H9 (cell line): ENCODE results near the gene ASB12. TPM values are rescaled to one million over a fixed set of nuclear protein-coding genes. Genes with fewer than 3 reads are reported as not detected.

Experiments
- DNase-seq: peaks from one replicate; pipeline ENCODE4 v3.0.0-alpha.2; 2017
- H2AFZ ChIP-seq: one replicate; pipeline ENCODE4 v1.6.1; 2013; ENCODE audit warnings: mild to moderate bottlenecking, low read length, control low read depth, moderate library complexity
- H2AK5ac ChIP-seq: 2 replicates; pipeline ENCODE4 v1.6.1; 2013; ENCODE audit warnings: low read length, control low read depth, mixed read lengths; ENCODE audit not compliant: insufficient read length
- H2BK120ac ChIP-seq: one replicate; pipeline ENCODE4 v1.6.1; 2013; ENCODE audit warnings: low read depth, mild to moderate bottlenecking, low read length, control low read depth, inconsistent platforms; ENCODE audit not compliant: poor library complexity, severe bottlenecking
- H2BK12ac ChIP-seq: 2 replicates; pipeline ENCODE4 v1.6.1; 2013; ENCODE audit warnings: low read length, control low read depth, mixed read lengths, low read depth; ENCODE audit not compliant: insufficient read length
- H2BK15ac ChIP-seq: 2 replicates; pipeline ENCODE4 v1.6.1; 2013; ENCODE audit warnings: low read depth, low read length, control low read depth
- H2BK20ac ChIP-seq: one replicate; pipeline ENCODE4 v1.6.1; 2013; ENCODE audit warnings: low read depth, mild to moderate bottlenecking, low read length, control low read depth, inconsistent platforms; ENCODE audit not compliant: poor library complexity, severe bottlenecking
- H2BK5ac ChIP-seq: 2 replicates; pipeline ENCODE4 v1.6.1; 2013; ENCODE audit warnings: low read length, control low read depth, mixed read lengths; ENCODE audit not compliant: insufficient read length
- H3K14ac ChIP-seq: 2 replicates; pipeline ENCODE4 v1.6.1; 2013; ENCODE audit warnings: low read length, control low read depth; ENCODE audit not compliant: insufficient read depth
- H3K18ac ChIP-seq: 2 replicates; pipeline ENCODE4 v1.6.1; 2013; ENCODE audit warnings: low read depth, mild to moderate bottlenecking, mixed read lengths, low read length, control low read depth; ENCODE audit not compliant: insufficient read length
- H3K23ac ChIP-seq: 2 replicates; pipeline ENCODE4 v1.6.1; 2013; ENCODE audit warnings: low read length, control low read depth, mixed read lengths, low read depth; ENCODE audit not compliant: insufficient read length
- H3K23me2 ChIP-seq: 2 replicates; pipeline ENCODE4 v1.6.1; 2013; ENCODE audit warnings: low read depth, mild to moderate bottlenecking, mixed read lengths, low read length, control low read depth; ENCODE audit not compliant: insufficient read length, poor library complexity, severe bottlenecking
- H3K27ac ChIP-seq: 2 replicates; pipeline ENCODE4 v1.5.1; 2013; ENCODE audit warnings: low read length, control low read depth, mixed read lengths, low read depth; ENCODE audit not compliant: insufficient read length
- H3K27me3 ChIP-seq: 2 replicates; pipeline ENCODE4 v1.6.1; 2013; ENCODE audit warnings: low read length, control low read depth, inconsistent platforms; ENCODE audit not compliant: insufficient read depth
- H3K4ac ChIP-seq: 2 replicates; pipeline ENCODE4 v1.6.1; 2013; ENCODE audit warnings: low read depth, mild to moderate bottlenecking, control low read depth, inconsistent platforms, low read length, moderate library complexity
- H3K4me1 ChIP-seq: 2 replicates; pipeline ENCODE4 v1.6.1; 2013; ENCODE audit warnings: low read length, control low read depth, inconsistent platforms; ENCODE audit not compliant: insufficient read depth
- H3K4me2 ChIP-seq: 2 replicates; pipeline ENCODE4 v1.6.1; 2013; ENCODE audit warnings: low read length, control low read depth, mixed read lengths; ENCODE audit not compliant: insufficient read length, insufficient read depth
- H3K56ac ChIP-seq: 2 replicates; pipeline ENCODE4 v1.6.1; 2013; ENCODE audit warnings: low read depth, mild to moderate bottlenecking, mixed read lengths, low read length, control low read depth; ENCODE audit not compliant: insufficient read length
- H3K79me1 ChIP-seq: 2 replicates; pipeline ENCODE4 v1.6.1; 2013; ENCODE audit warnings: low read depth, mild to moderate bottlenecking, moderate library complexity, low read length, control low read depth, inconsistent platforms; ENCODE audit not compliant: insufficient read depth, poor library complexity, severe bottlenecking
- H3K79me2 ChIP-seq: 2 replicates; pipeline ENCODE4 v1.6.1; 2013; ENCODE audit warnings: low read length, control low read depth, inconsistent platforms; ENCODE audit not compliant: insufficient read depth
- H3K9ac ChIP-seq: 2 replicates; pipeline ENCODE4 v1.6.1; 2013; ENCODE audit warnings: low read length, control low read depth, mixed read lengths; ENCODE audit not compliant: insufficient read length; ENCODE audit errors: extremely low read depth
- H3K9me3 ChIP-seq: one replicate; pipeline ENCODE4 v1.6.1; 2013; ENCODE audit warnings: low read depth, low read length, inconsistent platforms; ENCODE audit not compliant: control insufficient read depth
- H3T11ph ChIP-seq: one replicate; pipeline ENCODE4 v1.6.1; 2013; ENCODE audit warnings: mild to moderate bottlenecking, low read length, control low read depth, inconsistent platforms
- H4K20me1 ChIP-seq: one replicate; pipeline ENCODE4 v1.6.1; 2013; ENCODE audit not compliant: control insufficient read depth, insufficient read length, insufficient read depth
- H4K5ac ChIP-seq: 2 replicates; pipeline ENCODE4 v1.6.1; 2013; ENCODE audit warnings: low read depth, mild to moderate bottlenecking, mixed read lengths, low read length, control low read depth; ENCODE audit not compliant: insufficient read length
- H4K8ac ChIP-seq: replicated peaks from 2 replicates; pipeline ENCODE4 v1.6.1; 2013; ENCODE audit warnings: low read length, control low read depth, mixed read lengths, low read depth; ENCODE audit not compliant: insufficient read length
- H4K91ac ChIP-seq: 2 replicates; pipeline ENCODE4 v1.6.1; 2013; ENCODE audit warnings: low read depth, mild to moderate bottlenecking, moderate library complexity, mixed read lengths, low read length, control low read depth; ENCODE audit not compliant: insufficient read length
- H3K27ac Mint-ChIP-seq, 3 experiments: 2 replicates in 2 of 3; 3 replicates in 1 of 3; pipeline ENCODE4 v1.8.0; 2020 to 2021; ENCODE audit warnings: mixed read lengths in 3 of 3, mild to moderate bottlenecking in 1 of 3, moderate library complexity in 1 of 3
- H3K27me3 Mint-ChIP-seq: 2 replicates; pipeline ENCODE4 v1.8.0; 2021; ENCODE audit warnings: low read depth, mild to moderate bottlenecking, moderate library complexity, mixed read lengths
- H3K36me3 Mint-ChIP-seq, 3 experiments: 2 replicates in 2 of 3; 3 replicates in 1 of 3; pipeline ENCODE4 v1.8.0; 2020 to 2021; ENCODE audit warnings: low read depth in 3 of 3, mixed read lengths in 3 of 3; ENCODE audit not compliant: insufficient read depth in 1 of 3
- H3K4me1 Mint-ChIP-seq, 2 experiments: 2 replicates each; pipeline ENCODE4 v1.8.0; 2020; ENCODE audit warnings: mixed read lengths in 2 of 2
- H3K4me3 Mint-ChIP-seq, 2 experiments: 2 replicates in 1 of 2; 3 replicates in 1 of 2; pipeline ENCODE4 v1.8.0; 2020 to 2021; ENCODE audit warnings: mild to moderate bottlenecking in 2 of 2, mixed read lengths in 2 of 2, moderate library complexity in 1 of 2
- H3K9me3 Mint-ChIP-seq, 2 experiments: 2 replicates in 1 of 2; 3 replicates in 1 of 2; pipeline ENCODE4 v1.8.0; 2020; ENCODE audit warnings: mild to moderate bottlenecking in 2 of 2, mixed read lengths in 2 of 2, moderate library complexity in 1 of 2
- CTCF ChIP-seq: fragments of 200-600 bp; sonication (generic); conservative IDR thresholded peaks from 3 replicates; pipeline ENCODE4 v1.8.0; 2021; ENCODE audit warnings: antibody characterized with exemption, mild to moderate bottlenecking
- total RNA-seq: library from RNA; stranded (reverse); gene quantifications from 2 replicates; pipeline ENCODE4 v1.2.1, GENCODE V29; 2021

ASB12 gene
- total RNA-seq, 1 experiment from 2014 or later = 0.46 TPM

GRCh38 chrX:64187762-64188150 is 42.7 kb downstream of the ASB12 start:
- Histone ChIP-seq H2BK120ac (no peak overlapping the region), H4K91ac (no peak overlapping the region), H3K27ac (no peak overlapping the region), H3K27me3 (no peaks in the 10 kb centered on the region), H2BK12ac (no peak overlapping the region), H2AFZ (no peak overlapping the region), H3K23ac (no peak overlapping the region), H4K5ac (no peak overlapping the region), H4K20me1 (no peaks in the 10 kb centered on the region), H3K4me1 (no peaks in the 10 kb centered on the region), H3K18ac (no peak overlapping the region), H3K4ac (no peak overlapping the region), H3K4me2 (no peak overlapping the region), H4K8ac (no peak overlapping the region), H2AK5ac (no peak overlapping the region), H2BK20ac (no peak overlapping the region), H3T11ph (no peak overlapping the region), H3K79me1 (no peaks in the 10 kb centered on the region), H3K14ac (no peak overlapping the region), H2BK5ac (no peak overlapping the region), H3K9me3 (peaks cover 42% of the 10 kb centered on the region), H3K79me2 (no peaks in the 10 kb centered on the region), H3K9ac (no peak overlapping the region), H3K23me2 (no peaks in the 10 kb centered on the region), H3K56ac (no peak overlapping the region), H2BK15ac (no peak overlapping the region)
- H3K4me1 Mint-ChIP-seq = peaks cover 0 to 4% of the 10 kb centered on the region in 2 experiments; a peak in 2 of 4 replicates
- DNase-seq = no peak
- H3K36me3 Mint-ChIP-seq = peaks cover 22 to 27% (median 25%) of the 10 kb centered on the region in 3 experiments
- H3K27me3 Mint-ChIP-seq = no peaks in the 10 kb centered on the region; the same call in 1 of the 2 replicates
- no peak for TF ChIP-seq CTCF
- no peak overlapping the region for H3K4me3 Mint-ChIP-seq
- H3K9me3 Mint-ChIP-seq = peaks cover 62 to 63% of the 10 kb centered on the region in 2 experiments
- no peak overlapping the region for H3K27ac Mint-ChIP-seq
